ENCODE data around the gene KCTD4.
"Not testable (repeated sequence)": the region's sequence is repeated elsewhere in the genome, so short reads cannot be mapped to it uniquely, and the experiment has no call there.

Gene KCTD4

GRCh38 chr13:45194081-45194939, 6.5 kb downstream of the KCTD4 start:
- peak; percentile 76 for DNase-seq (ENCODE audit: low spot score)
- Histone ChIP-seq H3K4me3 (peak overlapping the region; percentile 1), H3K27ac (no peak overlapping the region)

GRCh38 chr13:45191874-45192273, 9.0 kb downstream of the KCTD4 start:
- Histone ChIP-seq H3K4me3 (no peak overlapping the region), H3K27ac (no peak overlapping the region)
- TF ChIP-seq, protein P1, sequence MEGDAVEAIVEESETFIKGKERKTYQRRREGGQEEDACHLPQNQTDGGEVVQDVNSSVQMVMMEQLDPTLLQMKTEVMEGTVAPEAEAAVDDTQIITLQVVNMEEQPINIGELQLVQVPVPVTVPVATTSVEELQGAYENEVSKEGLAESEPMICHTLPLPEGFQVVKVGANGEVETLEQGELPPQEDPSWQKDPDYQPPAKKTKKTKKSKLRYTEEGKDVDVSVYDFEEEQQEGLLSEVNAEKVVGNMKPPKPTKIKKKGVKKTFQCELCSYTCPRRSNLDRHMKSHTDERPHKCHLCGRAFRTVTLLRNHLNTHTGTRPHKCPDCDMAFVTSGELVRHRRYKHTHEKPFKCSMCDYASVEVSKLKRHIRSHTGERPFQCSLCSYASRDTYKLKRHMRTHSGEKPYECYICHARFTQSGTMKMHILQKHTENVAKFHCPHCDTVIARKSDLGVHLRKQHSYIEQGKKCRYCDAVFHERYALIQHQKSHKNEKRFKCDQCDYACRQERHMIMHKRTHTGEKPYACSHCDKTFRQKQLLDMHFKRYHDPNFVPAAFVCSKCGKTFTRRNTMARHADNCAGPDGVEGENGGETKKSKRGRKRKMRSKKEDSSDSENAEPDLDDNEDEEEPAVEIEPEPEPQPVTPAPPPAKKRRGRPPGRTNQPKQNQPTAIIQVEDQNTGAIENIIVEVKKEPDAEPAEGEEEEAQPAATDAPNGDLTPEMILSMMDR (IDR thresholded peaks at IDR 0.05), result no peak
- no peak for DNase-seq (ENCODE audit: low spot score)

More at GRCh38 chr13:45194081-45194939, 6.5 kb downstream of the KCTD4 start:
- TF ChIP-seq, protein P1 (IDR thresholded peaks at IDR 0.05), result peak; percentile 44

- not testable (repeated sequence) for H3K4me3 ChIP-seq; H3K27ac ChIP-seq; DNase-seq (ENCODE audit: low spot score)
Measured at GRCh38 chr13:45189511-45189910, 11.3 kb downstream of the KCTD4 start.

DNA sequence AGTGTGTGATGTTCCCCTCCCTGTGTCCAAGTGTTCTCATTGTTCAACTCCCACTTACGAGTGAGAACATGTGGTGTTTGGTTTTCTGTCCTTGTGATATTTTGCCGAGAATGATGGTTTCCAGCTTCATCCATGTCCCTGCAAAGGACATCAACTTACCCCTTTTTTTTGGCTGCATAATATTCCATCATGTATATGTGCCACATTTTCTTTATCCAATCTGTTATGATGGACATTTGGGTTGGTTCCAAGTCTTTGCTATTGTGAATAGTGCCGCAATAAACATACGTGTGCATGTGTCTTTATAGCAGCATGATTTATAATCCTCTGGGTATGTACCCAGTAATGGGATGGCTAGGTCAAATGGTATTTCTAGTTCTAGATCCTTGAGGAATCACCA, 11.8 kb downstream of the KCTD4 start:
- H3K4me3 ChIP-seq; DNase-seq (ENCODE audit: low spot score); H3K27ac ChIP-seq: not testable (repeated sequence)

GRCh38 chr13:45185286-45185685, 15.6 kb downstream of the KCTD4 start:
- no peak for DNase-seq (ENCODE audit: low spot score)
- H3K27ac ChIP-seq, result no peak overlapping the region
- TF ChIP-seq, protein P1 (IDR thresholded peaks at IDR 0.05), result no peak
- H3K4me3 ChIP-seq, result no peak overlapping the region

- TF ChIP-seq, protein P1 (IDR thresholded peaks at IDR 0.05), result no peak
- no peak overlapping the region for H3K27ac ChIP-seq
- no peak for DNase-seq (ENCODE audit: low spot score)
- no peak overlapping the region for H3K4me3 ChIP-seq
Measured at GRCh38 chr13:45184693-45185092, 16.2 kb downstream of the KCTD4 start.

- H3K4me3 ChIP-seq, result no peak overlapping the region
- H3K27ac ChIP-seq, result no peak overlapping the region
- DNase-seq (ENCODE audit: low spot score), result no peak
- TF ChIP-seq, protein P1 (IDR thresholded peaks at IDR 0.05), result no peak
Measured at GRCh38 chr13:45180713-45181601, 19.9 kb downstream of the KCTD4 start.
